HEK293T (cell line): ENCODE results near the gene SFTPA1.

ENCODE experiments used
- CTBP1 ChIP-seq: fragments of 450-650 bp; IDR thresholded peaks from 2 replicates; pipeline ENCODE4 v1.6.1; 2016; ENCODE audit warnings: borderline replicate concordance
- FOXM1 ChIP-seq: fragments of 450-650 bp; IDR thresholded peaks from 2 replicates; pipeline ENCODE4 v1.6.1; 2017; ENCODE audit warnings: mild to moderate bottlenecking, borderline replicate concordance
- HDGF ChIP-seq: fragments of 450-650 bp; IDR thresholded peaks from 2 replicates; pipeline ENCODE4 v1.6.1; 2017; ENCODE audit warnings: antibody characterized with exemption, borderline replicate concordance
- L3MBTL2 ChIP-seq: fragments of 450-650 bp; conservative IDR thresholded peaks from 2 replicates; pipeline ENCODE4 v1.6.1; 2016; ENCODE audit warnings: mild to moderate bottlenecking
- ZNF384 ChIP-seq: fragments of 450-650 bp; IDR thresholded peaks from 2 replicates; pipeline ENCODE4 v1.6.1; 2016

DNA sequence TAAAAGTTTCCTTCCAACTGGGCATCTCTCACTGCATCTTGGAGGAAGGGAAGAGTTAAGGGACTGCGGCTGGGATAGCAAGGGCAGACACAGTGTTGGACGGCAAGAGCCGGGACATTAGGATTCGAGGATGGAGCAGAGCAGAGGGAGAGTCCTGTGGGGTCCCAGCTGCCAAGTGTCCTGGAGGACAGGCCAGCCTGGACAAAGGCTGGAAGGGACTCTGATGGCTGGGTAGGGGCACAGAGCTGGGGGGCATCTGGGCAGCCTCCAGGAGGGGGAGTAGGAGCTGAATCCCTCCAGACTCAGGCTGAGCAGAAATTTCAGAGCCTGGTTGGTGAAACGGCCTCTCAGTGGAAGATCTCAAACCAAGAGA, 19.2 kb downstream of the SFTPA1 start:
- no peak for TF ChIP-seq L3MBTL2
- TF ChIP-seq ZNF384 = no peak
- TF ChIP-seq CTBP1 = no peak
- no peak for TF ChIP-seq HDGF
- no peak for TF ChIP-seq FOXM1
